Measurements from ENCODE around the gene DMD. TPM values are rescaled to one million over a fixed set of nuclear protein-coding genes. Genes with fewer than 3 reads are reported as not detected.
"Not testable (repeated sequence)": the region's sequence is repeated elsewhere in the genome, so short reads cannot be mapped to it uniquely, and the experiment has no call there.

The DMD gene
- total RNA-seq, 1 experiment from 2014 or later, result 3.9 TPM

- DNase-seq (ENCODE audit: extremely low read depth, low read depth), result no peak
Observed at GRCh38 chrX:32137525-32137924, 1073.8 kb downstream of the DMD start.

GRCh38 chrX:32126997-32127396 is 1084.4 kb downstream of the DMD start:
- no peak for DNase-seq (ENCODE audit: extremely low read depth, low read depth)

DNA sequence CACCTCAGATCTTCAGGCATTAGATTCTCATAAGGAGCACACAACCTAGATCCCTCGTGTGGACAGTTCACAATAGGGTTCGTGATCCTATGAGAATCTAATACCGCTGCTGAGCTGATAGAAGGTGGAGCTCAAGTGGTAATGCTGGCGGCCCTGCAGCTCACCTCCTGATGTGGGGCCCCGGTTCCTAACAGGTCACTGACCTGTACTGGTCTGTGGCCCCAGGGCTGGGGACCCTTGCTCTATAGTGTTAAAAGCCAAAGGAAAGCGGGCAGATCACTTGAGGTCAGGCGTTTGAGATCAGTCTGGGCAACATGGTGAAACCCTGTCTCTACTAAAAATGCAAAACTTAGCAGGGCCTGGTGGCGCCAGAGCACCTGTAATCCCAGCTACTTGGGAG is 1092.5 kb downstream of the DMD start:
- no peak for DNase-seq (ENCODE audit: extremely low read depth, low read depth)

GRCh38 chrX:32116047-32116446 is 1095.3 kb downstream of the DMD start:
- DNase-seq (ENCODE audit: extremely low read depth, low read depth), result no peak

DNA sequence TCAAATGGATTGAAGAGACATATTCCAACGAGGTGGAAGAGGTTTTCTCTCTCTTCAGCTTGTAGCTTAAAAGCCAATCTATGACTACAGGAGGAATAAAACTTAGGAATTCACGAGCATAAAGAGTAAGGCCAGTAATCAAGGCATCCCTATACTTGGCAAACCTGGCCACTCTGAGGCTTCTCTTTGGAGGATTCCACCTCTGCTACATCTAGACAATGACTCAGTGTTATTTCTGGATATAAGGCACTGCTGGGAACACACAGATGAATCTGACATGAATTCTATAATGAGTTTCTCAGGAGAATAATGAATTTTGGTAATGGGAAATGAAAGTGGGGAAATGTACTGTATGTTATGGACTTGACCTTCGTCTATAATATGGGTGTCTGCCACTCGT is 1123.7 kb downstream of the DMD start:
- no peak for DNase-seq (ENCODE audit: extremely low read depth, low read depth)

GRCh38 chrX:32084757-32085156 is 1126.6 kb downstream of the DMD start:
- DNase-seq (ENCODE audit: extremely low read depth, low read depth), result no peak

GRCh38 chrX:32048285-32048684 is 1163.1 kb downstream of the DMD start:
- DNase-seq (ENCODE audit: extremely low read depth, low read depth), result no peak

GRCh38 chrX:32045149-32045548 is 1166.2 kb downstream of the DMD start:
- DNase-seq (ENCODE audit: extremely low read depth, low read depth), result no peak

GRCh38 chrX:32041181-32041580 is 1170.2 kb downstream of the DMD start:
- no peak for DNase-seq (ENCODE audit: extremely low read depth, low read depth)

- no peak for DNase-seq (ENCODE audit: extremely low read depth, low read depth)
Observed at GRCh38 chrX:32026772-32027171, 1184.6 kb downstream of the DMD start.

DNA sequence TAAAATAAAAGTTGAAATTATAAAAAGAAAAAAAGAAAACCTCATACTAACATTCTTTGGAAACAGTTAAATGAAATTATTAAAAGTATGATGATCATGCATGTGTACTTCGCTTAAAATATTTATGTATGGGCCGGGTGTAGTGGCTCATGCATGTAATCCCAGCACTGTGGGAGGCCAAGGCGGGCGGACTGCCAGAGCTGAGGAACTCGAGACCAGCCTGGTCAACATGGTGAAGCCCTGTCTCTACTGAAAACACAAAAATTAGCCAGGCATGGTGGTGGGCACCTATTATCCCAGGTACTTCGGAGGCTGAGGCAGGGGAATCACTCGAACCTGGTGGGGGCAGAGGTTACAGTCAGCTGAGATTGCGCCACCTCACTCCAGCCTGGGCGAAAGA is 1187.3 kb downstream of the DMD start:
- no peak for DNase-seq (ENCODE audit: extremely low read depth, low read depth)

DNA sequence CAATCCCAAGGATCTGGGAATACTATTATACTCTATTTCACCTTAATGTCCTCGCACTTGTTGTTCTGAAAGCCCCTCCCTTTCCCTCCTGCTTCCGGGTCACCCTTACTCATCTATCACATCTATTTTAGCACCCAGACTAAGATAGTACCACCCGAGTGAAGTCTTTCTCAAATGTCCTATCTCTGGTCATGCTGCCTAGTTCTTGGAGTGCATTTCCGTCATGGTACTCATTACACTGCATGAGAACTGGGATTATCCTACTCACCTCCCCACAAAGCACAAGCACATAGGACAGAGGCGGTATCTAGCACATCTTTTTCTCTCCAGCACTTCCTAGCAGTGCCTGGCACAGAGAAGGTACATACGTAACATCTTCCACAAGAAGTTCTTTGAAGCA is 1195.2 kb downstream of the DMD start:
- no peak for DNase-seq (ENCODE audit: extremely low read depth, low read depth)

DNA sequence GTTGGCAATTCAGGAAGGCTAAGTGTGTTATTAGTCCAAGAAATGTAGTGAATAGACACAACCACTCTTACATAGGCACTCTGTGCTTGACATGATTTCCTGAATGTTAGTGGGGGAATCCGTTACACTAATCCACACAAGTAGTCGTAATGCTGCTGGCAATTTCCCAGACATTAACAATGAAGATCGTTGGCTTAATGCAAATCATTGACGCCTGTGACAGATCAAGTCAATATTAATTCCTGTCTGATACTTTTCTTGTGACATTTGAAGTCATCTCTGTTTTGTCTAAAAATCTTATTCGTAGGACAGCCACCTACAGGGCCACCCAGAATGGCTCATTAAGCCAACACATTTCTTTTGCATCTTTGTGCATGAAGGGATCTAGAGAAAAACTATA is 1200.4 kb downstream of the DMD start:
- no peak for DNase-seq (ENCODE audit: extremely low read depth, low read depth)

GRCh38 chrX:32010212-32010611 is 1201.1 kb downstream of the DMD start:
- no peak for DNase-seq (ENCODE audit: extremely low read depth, low read depth)

GRCh38 chrX:31993637-31994036 is 1217.7 kb downstream of the DMD start:
- DNase-seq (ENCODE audit: extremely low read depth, low read depth), result no peak

DNA sequence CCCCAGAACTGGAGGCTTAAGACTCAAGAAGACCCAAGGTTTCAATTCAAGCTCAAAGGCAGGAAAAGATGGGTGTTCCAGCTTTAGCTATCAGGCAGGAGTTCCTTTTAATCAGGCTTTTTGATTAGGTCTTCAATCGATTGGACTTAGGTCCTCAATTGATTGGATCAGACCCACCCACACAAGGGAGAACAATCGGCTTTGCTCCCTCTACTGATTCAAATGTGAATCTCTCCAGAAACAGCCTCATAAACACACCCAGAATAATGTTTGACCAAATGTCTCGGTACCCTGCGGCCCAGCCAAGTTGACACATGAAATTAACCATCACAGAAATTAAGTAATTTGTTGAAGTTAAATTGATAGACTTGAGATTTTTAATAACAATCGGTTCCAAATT is 1222.4 kb downstream of the DMD start:
- no peak for DNase-seq (ENCODE audit: extremely low read depth, low read depth)

GRCh38 chrX:31981546-31982062 is 1229.7 kb downstream of the DMD start:
- DNase-seq (ENCODE audit: extremely low read depth, low read depth), result no peak

DNA sequence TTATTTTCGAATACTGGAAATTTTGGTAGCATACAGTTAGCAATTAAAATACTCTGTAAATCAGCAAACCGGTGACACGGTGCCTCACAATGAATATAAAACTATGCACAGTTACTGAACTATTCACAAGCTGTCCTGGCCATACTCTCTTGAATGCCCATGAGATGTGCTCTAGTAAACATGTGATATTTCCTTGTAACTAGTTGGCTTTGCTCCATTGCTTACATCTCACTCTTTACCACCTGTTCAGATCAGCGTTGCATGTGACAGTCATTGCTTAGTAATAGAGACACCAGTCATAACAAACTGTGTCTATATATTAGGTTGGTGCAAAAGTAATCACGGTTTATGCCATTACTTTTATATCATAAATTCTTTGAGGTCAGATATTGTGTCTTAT is 1241.6 kb downstream of the DMD start:
- DNase-seq (ENCODE audit: extremely low read depth, low read depth), result no peak

GRCh38 chrX:31962256-31962655 is 1249.1 kb downstream of the DMD start:
- DNase-seq (ENCODE audit: extremely low read depth, low read depth), result no peak

- DNase-seq (ENCODE audit: extremely low read depth, low read depth), result no peak
Observed at GRCh38 chrX:31934842-31935370, 1276.4 kb downstream of the DMD start.

DNA sequence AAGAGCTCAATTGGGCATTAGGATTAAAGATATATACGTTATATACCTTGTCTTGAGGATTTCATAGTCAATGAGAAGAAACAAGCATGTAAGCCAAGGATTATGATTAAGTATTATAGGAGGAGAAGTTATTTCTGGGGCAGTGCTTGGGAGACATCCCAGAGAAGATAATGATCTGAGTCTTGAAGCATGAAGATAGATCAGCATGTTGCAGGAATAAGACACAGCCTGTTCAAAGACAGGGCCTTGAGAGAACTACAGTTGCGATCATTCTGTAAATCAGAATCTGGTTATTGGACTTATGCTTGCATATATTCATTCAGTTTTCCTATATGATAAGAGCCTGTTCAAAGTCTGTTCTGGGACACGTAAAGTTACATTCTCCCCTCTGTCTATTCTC is 1277.3 kb downstream of the DMD start:
- no peak for DNase-seq (ENCODE audit: extremely low read depth, low read depth)

GRCh38 chrX:31932769-31933168 is 1278.6 kb downstream of the DMD start:
- DNase-seq (ENCODE audit: extremely low read depth, low read depth), result no peak

GRCh38 chrX:31932320-31932719 is 1279.0 kb downstream of the DMD start:
- not testable (repeated sequence) for DNase-seq (ENCODE audit: extremely low read depth, low read depth)
